Activated CD4-positive, alpha-beta memory T cell treated with anti-CD3 and anti-CD28 coated beads for 36 hours (primary cell): ENCODE measurements around the gene AK9. TPM values are rescaled to one million over a fixed set of nuclear protein-coding genes. Genes with fewer than 3 reads are reported as not detected.
A peak's percentile ranks its signal among the peaks of the same experiment; 100 is the strongest.

Experiments used
- CTCF ChIA-PET: fragments of 350-600 bp; sonication (Branson Sonifier 250); formaldehyde crosslinking; loops from one replicate; lab custom pipeline; 2021; ENCODE audit warnings: antibody characterized with exemption, inconsistent platforms; lab: Charles Lee
- POLR2A ChIA-PET: fragments of 350-600 bp; sonication (Branson Sonifier 250); formaldehyde crosslinking; loops from one replicate; lab custom pipeline; 2021; ENCODE audit warnings: antibody characterized with exemption; lab: Charles Lee
- DNase-seq: peaks from one replicate; pipeline ENCODE4 v3.0.0-alpha.2; 2020
- H3K27ac Mint-ChIP-seq: one replicate; pipeline ENCODE4 v1.8.0; 2021; ENCODE audit warnings: mixed read lengths
- H3K27me3 Mint-ChIP-seq: one replicate; pipeline ENCODE4 v1.8.0; 2021; ENCODE audit warnings: mixed read lengths
- H3K36me3 Mint-ChIP-seq: one replicate; pipeline ENCODE4 v1.8.0; 2021; ENCODE audit warnings: mixed read lengths
- H3K4me1 Mint-ChIP-seq: one replicate; pipeline ENCODE4 v1.8.0; 2021; ENCODE audit warnings: low read depth, mixed read lengths
- H3K4me3 Mint-ChIP-seq: one replicate; pipeline ENCODE4 v1.8.0; 2021; ENCODE audit warnings: mild to moderate bottlenecking, mixed read lengths
- H3K9me3 Mint-ChIP-seq: one replicate; pipeline ENCODE4 v1.8.0; 2021; ENCODE audit warnings: mixed read lengths
- intact Hi-C: fragments of 100-400 bp; cut with micrococcal nuclease; formaldehyde crosslinking; loops from one replicate; pipeline ENCODE4 v1.15.1; 2023
- total RNA-seq, 2 experiments: library from RNA; stranded (reverse); gene quantifications; one replicate each; pipeline ENCODE4 v1.2.3, GENCODE V29; 2021

The AK9 gene
- total RNA-seq, 2 experiments from 2014 or later = 2.2 to 2.8 TPM

DNA sequence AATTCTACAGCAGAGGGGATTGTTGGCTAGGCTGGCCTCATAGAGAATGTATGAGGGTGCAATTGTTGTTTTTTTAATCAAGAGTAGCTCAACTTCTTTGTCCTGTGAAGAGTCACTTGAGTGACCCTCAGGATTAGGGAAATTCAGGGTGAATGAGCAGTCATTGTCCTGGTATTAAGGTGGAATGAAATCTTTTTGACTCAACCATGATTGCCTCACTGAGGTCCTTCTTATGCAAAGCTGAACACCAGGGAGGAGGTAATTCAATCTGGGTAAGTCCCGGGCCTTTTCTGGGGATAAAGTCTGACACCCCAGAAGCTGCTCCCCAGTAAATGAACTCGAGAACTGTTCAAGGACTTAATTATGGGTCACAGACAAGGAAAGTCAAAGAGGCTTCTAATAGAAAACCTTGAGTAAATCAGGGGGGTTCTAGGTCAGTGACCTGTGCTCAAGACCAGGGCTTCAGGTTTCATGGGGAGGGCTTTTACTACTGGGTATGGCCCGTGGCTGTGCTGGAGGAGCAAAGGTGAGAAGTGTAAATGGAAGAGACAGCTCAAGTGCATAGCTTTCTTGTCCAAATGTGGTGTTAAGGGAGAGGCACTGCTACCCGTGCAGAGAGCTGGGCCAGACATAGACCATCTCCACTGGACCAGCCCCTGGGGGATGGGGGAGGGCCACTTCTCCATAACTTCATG lies 182.7 kb downstream of the AK9 start:
- H3K27ac Mint-ChIP-seq = no peak overlapping the region
- no peak for DNase-seq
- H3K9me3 Mint-ChIP-seq = peaks cover 2% of the 10 kb centered on the region
- peaks cover 1% of the 10 kb centered on the region for H3K4me1 Mint-ChIP-seq
- no peaks in the 10 kb centered on the region for H3K27me3 Mint-ChIP-seq
- POLR2A ChIA-PET = no interaction called here
- H3K36me3 Mint-ChIP-seq = no peaks in the 10 kb centered on the region
- intact Hi-C loops = no loop called here
- H3K4me3 Mint-ChIP-seq = no peak overlapping the region
- CTCF ChIA-PET = interaction anchor here (0.7 to 1.3 kb wide), 2 partner anchors 334 to 531 kb away, joined by 3 read pairs; no protein-coding TSS in a partner anchor

DNA sequence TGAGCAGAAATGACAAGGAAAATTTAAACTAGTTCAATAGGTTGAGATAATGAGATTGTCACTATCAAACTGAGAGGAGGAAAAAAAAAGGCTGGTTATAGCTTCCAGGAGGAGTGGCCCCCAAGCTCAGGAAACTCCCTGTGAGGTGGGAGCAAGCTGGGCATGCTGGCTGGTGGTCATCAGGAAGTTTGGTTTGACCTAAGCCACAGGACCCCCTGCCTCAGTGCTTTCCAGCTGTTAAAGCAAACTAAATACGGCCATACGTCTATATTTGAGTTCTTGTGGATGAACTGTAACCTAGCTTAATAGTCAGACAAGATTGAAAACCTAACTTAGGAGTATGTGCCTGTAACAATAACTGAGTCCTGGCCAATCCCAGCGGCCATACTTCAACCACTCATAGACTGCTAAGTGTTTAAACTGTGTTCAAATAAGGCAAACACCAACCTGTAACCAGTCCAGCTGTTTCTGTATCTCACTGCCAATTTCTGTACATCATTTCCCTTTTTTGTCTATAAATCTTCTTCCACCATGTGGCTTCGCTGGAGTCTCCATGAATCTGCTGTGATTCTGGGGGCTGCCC lies 183.4 kb downstream of the AK9 start:
- no peak for DNase-seq
- Mint-ChIP-seq H3K27me3 (no peaks in the 10 kb centered on the region), H3K27ac (no peak overlapping the region), H3K36me3 (no peaks in the 10 kb centered on the region), H3K4me1 (no peaks in the 10 kb centered on the region), H3K4me3 (no peak overlapping the region), H3K9me3 (peaks cover 2% of the 10 kb centered on the region)
- ChIA-PET POLR2A (no interaction called here), CTCF (interaction anchor here (1.3 kb wide), 1 partner anchor 532 kb away, joined by 3 read pairs; no protein-coding TSS in a partner anchor)
- intact Hi-C loops = no loop called here

DNA sequence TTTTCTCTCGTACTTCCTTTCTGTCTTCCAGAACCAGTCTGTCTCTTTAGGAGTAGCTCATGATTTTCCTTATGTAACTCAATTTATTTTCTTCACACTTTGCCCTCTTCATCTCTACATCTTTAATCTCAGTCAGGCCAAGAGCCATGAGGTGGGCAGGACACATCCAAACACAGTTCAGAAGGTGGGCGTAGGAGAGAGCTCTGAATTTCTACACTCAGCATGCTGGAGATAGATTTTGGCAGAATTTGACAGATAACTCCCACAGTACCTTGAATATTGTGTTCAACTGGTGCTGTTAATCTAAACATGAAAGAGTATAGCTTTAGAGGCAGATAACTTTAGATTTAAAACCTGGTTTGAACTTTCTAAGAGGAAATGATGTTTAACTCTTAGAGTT lies 184.2 kb downstream of the AK9 start:
- no peaks in the 10 kb centered on the region for H3K4me1 Mint-ChIP-seq
- peaks cover 2% of the 10 kb centered on the region for H3K9me3 Mint-ChIP-seq
- ChIA-PET CTCF (no interaction called here), POLR2A (interaction anchor here (0.7 kb wide), 1 partner anchor 65 kb away, joined by 3 read pairs; no protein-coding TSS in a partner anchor)
- DNase-seq = no peak
- H3K4me3 Mint-ChIP-seq = no peak overlapping the region
- peaks cover 3% of the 10 kb centered on the region for H3K27me3 Mint-ChIP-seq
- intact Hi-C loops = no loop called here
- no peaks in the 10 kb centered on the region for H3K36me3 Mint-ChIP-seq
- H3K27ac Mint-ChIP-seq = no peak overlapping the region

DNA sequence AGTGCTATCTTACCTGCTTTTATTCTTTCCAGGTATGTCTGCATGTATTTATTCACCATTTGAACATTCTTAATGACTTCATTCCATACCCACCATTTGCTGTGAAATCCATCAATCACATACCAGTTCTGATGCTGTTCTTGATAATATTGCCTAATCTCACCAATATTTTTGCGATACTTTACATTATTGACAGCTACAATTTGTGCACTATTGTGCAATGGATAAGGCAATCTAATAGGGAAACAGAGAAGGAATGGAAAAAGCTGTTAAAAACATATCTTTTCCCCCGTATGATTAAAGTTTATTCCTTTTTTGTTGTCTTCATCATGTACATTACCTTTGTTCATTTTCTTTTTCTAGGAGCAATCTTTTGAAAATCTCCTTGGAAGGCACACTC lies 184.7 kb downstream of the AK9 start:
- no peak overlapping the region for H3K4me3 Mint-ChIP-seq
- H3K9me3 Mint-ChIP-seq = peaks cover 2% of the 10 kb centered on the region
- no peak overlapping the region for H3K27ac Mint-ChIP-seq
- POLR2A ChIA-PET = interaction anchor here (0.7 kb wide), 1 partner anchor 65 kb away, joined by 3 read pairs; no protein-coding TSS in a partner anchor
- H3K4me1 Mint-ChIP-seq = no peaks in the 10 kb centered on the region
- intact Hi-C loops = no loop called here
- no peak for DNase-seq
- H3K27me3 Mint-ChIP-seq = peaks cover 3% of the 10 kb centered on the region
- H3K36me3 Mint-ChIP-seq = no peaks in the 10 kb centered on the region
- CTCF ChIA-PET = no interaction called here

DNA sequence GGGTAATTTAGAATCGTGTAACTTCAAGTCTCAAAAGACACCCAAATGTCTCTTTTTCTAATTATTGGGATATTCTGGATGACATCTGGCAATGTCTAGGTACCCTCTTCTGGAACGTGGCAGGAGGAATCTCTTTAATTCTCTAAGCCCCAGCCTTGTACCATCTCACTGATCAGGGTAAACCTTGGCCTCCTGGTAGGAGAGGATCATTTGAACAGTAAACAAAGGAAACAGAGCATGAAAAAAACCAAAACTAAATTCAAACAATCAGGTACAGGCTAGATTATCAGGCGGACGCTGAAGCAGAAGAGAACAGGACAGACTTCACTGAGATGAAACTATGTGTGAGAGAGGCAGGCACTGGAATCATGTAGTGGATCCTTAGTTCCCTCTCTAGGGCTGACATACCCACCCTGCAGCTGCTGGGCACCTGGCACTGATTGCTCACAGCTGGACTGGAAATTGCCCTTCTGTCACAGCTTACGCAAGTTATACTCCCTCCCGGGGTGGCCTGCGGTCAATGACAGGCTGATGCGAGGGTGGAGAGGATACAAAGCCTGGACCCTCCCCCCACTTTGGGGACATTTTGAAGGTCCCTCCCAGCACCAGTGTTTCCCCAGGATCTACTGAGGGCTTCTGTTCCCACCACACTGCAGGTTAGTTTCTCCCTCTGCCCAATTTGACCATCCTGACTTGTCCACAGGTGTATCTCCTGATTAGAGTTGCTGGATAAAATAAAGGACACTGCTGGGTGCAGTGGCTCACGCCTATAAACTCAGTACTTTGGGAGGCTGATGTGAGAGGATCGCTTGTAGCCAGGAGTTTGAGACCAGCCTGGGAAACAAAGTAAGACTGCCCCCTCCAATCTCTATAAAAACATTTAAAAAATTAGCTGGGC lies 187.4 kb downstream of the AK9 start:
- H3K4me1 Mint-ChIP-seq = no peaks in the 10 kb centered on the region
- H3K9me3 Mint-ChIP-seq = no peaks in the 10 kb centered on the region
- no peak overlapping the region for H3K27ac Mint-ChIP-seq
- ChIA-PET CTCF (no interaction called here), POLR2A (no interaction called here)
- no peaks in the 10 kb centered on the region for H3K36me3 Mint-ChIP-seq
- no peak overlapping the region for H3K4me3 Mint-ChIP-seq
- DNase-seq = no peak
- intact Hi-C loops = no loop called here
- H3K27me3 Mint-ChIP-seq = peaks cover 3% of the 10 kb centered on the region

DNA sequence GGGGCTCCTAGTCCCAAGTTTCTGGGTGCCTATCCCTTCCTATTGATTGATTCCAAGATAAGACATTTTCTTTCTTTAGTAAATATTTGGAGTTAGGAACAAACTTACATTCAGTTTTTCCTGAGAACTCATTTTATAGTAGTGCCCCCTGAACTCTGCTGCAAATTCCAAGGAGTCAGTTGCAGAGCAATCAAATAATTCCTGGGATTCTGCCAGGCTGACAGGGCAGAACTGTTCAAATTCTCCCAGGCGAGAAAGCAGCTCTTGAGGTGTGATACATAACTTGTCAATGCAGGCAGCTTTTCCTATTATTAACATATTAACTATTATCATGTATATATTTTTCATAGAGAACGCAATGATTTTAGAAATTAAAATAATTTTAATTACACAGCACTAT lies 192.1 kb downstream of the AK9 start:
- H3K27me3 Mint-ChIP-seq = peaks cover 3% of the 10 kb centered on the region
- ChIA-PET CTCF (no interaction called here), POLR2A (no interaction called here)
- peaks cover 8% of the 10 kb centered on the region for H3K4me1 Mint-ChIP-seq
- H3K4me3 Mint-ChIP-seq = no peak overlapping the region
- H3K9me3 Mint-ChIP-seq = no peaks in the 10 kb centered on the region
- intact Hi-C loops = no loop called here
- H3K36me3 Mint-ChIP-seq = no peaks in the 10 kb centered on the region
- DNase-seq = no peak
- no peak overlapping the region for H3K27ac Mint-ChIP-seq

DNA sequence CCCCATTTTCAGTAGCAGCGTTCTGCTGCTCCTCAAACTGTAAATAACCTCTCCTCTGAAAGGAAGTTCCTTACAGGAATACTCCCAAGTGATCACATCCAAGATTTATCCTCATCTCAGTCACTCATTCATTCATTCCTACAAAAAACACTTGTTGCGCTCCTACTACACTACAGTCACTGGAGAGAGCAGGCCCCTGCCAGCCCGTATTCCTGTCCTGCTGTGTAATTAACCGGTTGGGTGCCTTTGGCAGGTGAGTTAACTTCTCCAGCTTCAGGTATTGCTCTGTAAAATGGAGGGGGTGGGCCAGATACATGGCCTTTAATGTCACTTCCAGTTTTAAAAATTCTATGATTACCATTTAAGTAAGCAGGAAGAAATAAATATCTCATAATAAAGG lies 192.9 kb downstream of the AK9 start:
- peaks cover 3% of the 10 kb centered on the region for H3K27me3 Mint-ChIP-seq
- no peak overlapping the region for H3K4me3 Mint-ChIP-seq
- H3K36me3 Mint-ChIP-seq = no peaks in the 10 kb centered on the region
- H3K27ac Mint-ChIP-seq = no peak overlapping the region
- intact Hi-C loops = no loop called here
- peaks cover 12% of the 10 kb centered on the region for H3K4me1 Mint-ChIP-seq
- ChIA-PET CTCF (no interaction called here), POLR2A (no interaction called here)
- no peaks in the 10 kb centered on the region for H3K9me3 Mint-ChIP-seq
- no peak for DNase-seq

DNA sequence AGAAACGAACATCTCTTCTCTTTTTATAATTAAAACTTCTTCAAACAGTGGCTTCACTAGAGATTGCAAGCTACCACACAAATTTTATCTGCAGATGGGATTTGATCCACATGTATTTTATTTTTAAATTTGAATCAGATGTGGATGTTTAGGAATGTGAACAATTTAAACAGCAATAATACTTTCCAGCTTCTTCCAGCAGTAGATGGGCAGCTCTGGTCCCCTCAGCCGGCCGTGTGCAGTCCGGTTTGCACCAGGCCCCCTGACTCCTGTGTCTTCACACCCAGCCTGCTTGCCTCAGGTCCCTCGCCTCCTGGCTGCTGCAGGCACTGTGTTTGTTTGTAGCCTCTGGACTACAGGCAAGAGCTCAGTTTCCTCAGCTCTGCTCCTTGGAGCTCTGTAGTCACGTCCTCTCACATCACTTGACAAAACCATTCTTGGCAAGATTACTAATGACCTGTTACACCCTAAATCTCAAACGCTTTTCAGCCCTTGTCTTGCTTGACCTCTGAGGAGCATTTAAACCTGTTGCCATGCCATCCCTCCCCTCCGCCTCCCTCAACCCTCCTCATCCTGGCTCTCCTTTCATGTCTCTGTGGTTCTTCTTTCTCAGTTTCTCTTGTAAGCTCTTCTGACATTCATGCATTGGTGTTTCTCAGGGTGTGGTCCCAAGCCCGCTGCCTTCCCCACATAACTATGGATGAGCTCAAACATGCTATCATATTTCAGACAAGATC lies 194.8 kb downstream of the AK9 start:
- ChIA-PET CTCF (interaction anchor here (0.6 kb wide), 1 partner anchor 79 kb away, joined by 3 read pairs; no protein-coding TSS in a partner anchor), POLR2A (no interaction called here)
- Mint-ChIP-seq H3K4me1 (peaks cover 22% of the 10 kb centered on the region), H3K9me3 (no peaks in the 10 kb centered on the region), H3K27ac (no peak overlapping the region), H3K36me3 (no peaks in the 10 kb centered on the region), H3K4me3 (no peak overlapping the region), H3K27me3 (no peaks in the 10 kb centered on the region)
- intact Hi-C loops = no loop called here
- DNase-seq = no peak

DNA sequence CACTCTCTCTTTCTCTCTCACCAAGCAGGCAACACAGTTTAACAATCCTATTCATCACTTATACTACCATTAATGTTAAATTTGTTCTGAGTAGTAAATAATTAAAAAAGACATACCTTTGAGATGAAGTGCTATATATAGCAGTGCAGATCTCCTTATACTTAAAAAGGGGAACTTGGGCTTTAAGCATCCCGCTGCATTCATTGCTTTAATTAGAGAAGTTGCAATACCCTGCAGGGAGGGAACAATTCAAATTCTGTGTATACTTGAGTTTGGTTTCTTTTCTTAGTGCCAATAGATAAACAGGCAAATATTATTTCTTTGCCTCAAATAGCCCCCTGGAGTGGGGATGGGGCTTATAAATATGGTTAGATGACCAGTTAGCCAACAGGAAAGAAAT lies 197.1 kb downstream of the AK9 start:
- POLR2A ChIA-PET = no interaction called here
- no peak for DNase-seq
- peaks cover 33% of the 10 kb centered on the region for H3K4me1 Mint-ChIP-seq
- no peaks in the 10 kb centered on the region for H3K36me3 Mint-ChIP-seq
- no peak overlapping the region for H3K4me3 Mint-ChIP-seq
- H3K27ac Mint-ChIP-seq = no peak overlapping the region
- no peaks in the 10 kb centered on the region for H3K9me3 Mint-ChIP-seq
- CTCF ChIA-PET = no interaction called here
- intact Hi-C loops = no loop called here
- no peaks in the 10 kb centered on the region for H3K27me3 Mint-ChIP-seq

DNA sequence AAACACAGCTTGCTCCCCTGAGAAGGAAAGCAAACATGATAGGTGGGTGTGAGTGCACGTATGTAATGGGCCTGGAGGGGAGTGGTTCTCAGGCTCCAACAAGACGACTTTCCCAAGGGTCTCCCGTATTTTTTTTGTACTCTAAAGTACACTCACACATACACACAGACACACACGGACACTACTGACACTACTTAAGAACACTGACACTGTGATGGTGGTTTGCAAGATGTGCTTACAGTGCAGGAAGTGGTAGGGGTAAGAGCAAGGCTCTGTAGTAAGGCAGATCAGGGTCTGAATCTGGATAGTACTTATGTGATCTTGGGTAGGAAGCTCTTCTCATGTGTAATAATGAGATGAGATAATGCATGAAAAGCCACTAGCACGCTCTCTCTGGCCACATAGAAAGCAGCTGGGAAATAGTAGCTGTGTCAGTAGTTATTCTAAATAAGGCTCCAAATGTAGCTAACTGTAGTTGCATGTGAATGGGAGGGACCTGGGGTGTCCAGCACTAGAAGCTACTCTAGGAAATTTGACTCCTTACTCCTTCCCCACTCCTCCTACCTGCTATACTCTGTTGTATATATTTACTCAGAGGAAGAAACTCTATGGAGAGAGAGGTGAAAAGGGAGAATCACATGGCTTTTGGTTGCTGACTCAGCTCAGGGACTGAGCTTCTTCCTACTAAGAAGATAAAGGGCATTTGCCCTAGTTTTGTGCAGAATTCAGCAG lies 199.6 kb downstream of the AK9 start:
- intact Hi-C loops = no loop called here
- H3K36me3 Mint-ChIP-seq = no peaks in the 10 kb centered on the region
- peak overlapping the region; percentile 10 for H3K4me3 Mint-ChIP-seq
- H3K4me1 Mint-ChIP-seq = peaks cover 28% of the 10 kb centered on the region
- peak overlapping the region; percentile 77 for H3K27ac Mint-ChIP-seq
- H3K9me3 Mint-ChIP-seq = no peaks in the 10 kb centered on the region
- CTCF ChIA-PET = interaction anchor here (1.1 to 1.5 kb wide), 2 partner anchors 9 to 548 kb away, joined by 3 read pairs; no protein-coding TSS in a partner anchor
- H3K27me3 Mint-ChIP-seq = no peaks in the 10 kb centered on the region
- peak; percentile 35 for DNase-seq
- POLR2A ChIA-PET = interaction anchor here (1.2 to 1.8 kb wide), 4 partner anchors 9 to 118 kb away, joined by 5 to 7 read pairs (median 6); partner anchors contain the start of genes CD164, MICAL1 and ZBTB24

DNA sequence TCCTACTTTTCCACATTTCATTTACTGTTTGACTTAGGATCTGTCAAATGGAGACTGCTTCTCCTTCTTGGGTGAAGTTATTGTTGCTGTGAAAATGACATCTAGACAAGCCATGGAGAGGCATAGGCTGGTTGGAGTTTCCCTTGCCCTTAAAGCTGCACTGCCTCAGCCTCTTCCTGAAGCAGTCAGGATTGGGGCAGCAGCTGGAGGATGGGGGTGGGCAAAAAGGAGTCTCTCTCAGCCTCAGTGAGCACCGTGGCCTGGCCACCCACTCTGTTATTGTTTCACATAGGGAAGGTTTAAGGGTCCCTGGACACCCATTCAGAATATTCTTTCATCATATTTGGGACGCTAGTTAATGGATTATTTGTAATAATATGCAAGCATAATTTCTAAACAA lies 200.3 kb downstream of the AK9 start:
- no peak for DNase-seq
- H3K27ac Mint-ChIP-seq = peak overlapping the region; percentile 77
- no peaks in the 10 kb centered on the region for H3K36me3 Mint-ChIP-seq
- POLR2A ChIA-PET = interaction anchor here (1.7 to 1.8 kb wide), 2 partner anchors 8 to 117 kb away, joined by 6 to 7 read pairs; partner anchors contain the start of gene ZBTB24
- H3K9me3 Mint-ChIP-seq = no peaks in the 10 kb centered on the region
- intact Hi-C loops = no loop called here
- no peaks in the 10 kb centered on the region for H3K27me3 Mint-ChIP-seq
- peaks cover 28% of the 10 kb centered on the region for H3K4me1 Mint-ChIP-seq
- H3K4me3 Mint-ChIP-seq = peak overlapping the region; percentile 5
- CTCF ChIA-PET = interaction anchor here (1.1 to 1.5 kb wide), 2 partner anchors 9 to 549 kb away, joined by 3 read pairs; no protein-coding TSS in a partner anchor
